SHP77 (cell line): ENCODE measurements around the gene TSPEAR.

Experiments used
- DNase-seq, 2 experiments: peaks; one replicate each; lab custom pipeline; 2025; lab: John Stamatoyannopoulos, UW

Gene TSPEAR

DNA sequence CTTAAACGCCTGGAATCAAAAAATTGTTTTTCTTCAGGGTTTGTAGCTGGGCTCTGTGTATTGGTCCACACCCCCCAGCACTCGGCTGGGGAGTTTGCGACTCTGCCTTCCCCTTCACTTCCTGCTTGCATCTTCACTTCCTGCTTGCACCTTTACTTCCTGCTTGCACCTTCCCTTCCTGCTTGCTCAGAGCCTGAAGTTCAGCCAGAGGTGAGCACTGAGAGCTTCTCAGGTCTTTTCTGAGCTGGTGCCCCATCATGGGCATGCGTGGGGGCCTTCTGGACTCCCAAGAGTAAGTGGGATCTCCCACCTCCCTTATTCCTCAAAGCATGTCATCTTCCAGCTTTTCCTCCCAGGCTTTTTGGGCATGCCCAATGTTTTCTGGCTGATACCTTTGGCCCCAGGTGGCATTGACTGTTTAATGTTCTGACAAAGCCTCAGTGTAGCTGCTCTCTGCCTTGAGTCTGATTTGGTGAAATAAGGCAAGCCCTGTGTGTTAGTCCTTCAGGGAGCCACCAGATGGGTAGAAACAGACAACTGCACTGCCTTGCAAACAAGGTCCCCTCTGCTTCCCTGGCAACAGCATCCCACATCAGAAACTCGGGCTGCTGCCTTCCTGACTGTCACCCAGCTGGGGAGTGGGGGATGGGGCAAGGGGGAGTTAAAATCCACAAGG lies 163.6 kb downstream of the TSPEAR start:
- no peak for DNase-seq

DNA sequence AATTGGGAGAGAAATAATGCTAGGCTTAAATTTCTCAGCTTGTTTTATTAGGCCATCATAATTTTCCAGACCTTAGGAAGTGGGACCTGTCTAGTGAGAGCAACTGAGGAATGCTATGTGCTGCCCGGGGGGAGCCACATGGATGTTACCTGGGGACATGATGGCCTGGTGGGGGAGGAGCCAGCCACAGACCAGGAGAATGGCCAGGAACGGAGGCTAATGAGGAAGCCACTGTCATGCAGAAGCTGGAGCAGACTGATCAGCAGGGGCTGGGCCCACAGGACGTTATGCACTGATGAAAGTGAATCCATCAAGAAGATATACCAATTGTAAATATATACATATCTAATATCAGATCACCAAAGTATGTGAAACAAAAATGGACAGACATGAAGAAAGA lies 166.8 kb downstream of the TSPEAR start:
- no peak for DNase-seq

DNA sequence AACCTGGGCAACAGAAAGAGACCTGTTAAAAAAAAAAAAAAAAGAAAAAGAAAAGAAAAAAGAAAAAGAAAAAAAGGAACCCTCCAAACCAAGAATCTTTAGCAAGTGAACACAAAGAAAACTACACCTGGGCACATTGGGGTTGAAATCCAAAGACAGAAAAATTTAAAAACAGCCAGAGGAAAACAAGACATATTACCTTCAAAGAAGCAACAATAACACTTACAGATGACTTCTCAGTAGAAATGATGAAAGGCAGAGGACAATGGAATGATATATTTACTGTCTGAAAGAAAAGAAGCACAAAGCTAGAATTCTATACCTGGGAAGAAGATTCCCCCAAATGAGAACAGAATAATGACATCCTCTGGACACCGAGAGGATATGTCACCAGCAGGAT lies 168.7 kb downstream of the TSPEAR start:
- no peak for DNase-seq

DNA sequence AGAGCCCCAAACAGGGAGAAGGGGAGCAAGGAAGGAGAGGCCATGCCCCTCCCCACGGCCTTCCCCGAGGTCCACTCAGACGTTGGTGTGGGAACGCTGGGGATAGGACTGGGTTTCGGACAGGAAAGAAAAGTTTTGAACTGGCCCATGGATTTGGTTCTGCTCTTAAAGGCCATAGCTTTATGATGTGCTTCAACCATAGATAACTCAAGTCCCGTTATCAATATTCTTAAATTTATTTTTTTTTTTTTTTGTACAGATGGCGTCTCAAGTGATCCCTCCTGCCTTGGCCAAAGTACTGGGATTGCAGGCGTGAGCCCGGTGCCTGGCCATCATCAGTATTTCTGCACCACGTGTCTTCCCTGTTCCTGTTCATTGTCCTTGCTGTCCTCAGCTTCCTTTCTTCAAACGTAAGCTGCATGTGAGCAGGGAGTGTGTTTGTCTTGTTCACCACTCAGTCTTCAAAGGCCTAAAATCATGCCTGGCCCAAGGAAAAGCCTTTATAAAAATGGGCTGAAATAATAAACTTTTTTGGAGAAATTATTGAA lies 170.6 kb downstream of the TSPEAR start:
- DNase-seq = no peak

DNA sequence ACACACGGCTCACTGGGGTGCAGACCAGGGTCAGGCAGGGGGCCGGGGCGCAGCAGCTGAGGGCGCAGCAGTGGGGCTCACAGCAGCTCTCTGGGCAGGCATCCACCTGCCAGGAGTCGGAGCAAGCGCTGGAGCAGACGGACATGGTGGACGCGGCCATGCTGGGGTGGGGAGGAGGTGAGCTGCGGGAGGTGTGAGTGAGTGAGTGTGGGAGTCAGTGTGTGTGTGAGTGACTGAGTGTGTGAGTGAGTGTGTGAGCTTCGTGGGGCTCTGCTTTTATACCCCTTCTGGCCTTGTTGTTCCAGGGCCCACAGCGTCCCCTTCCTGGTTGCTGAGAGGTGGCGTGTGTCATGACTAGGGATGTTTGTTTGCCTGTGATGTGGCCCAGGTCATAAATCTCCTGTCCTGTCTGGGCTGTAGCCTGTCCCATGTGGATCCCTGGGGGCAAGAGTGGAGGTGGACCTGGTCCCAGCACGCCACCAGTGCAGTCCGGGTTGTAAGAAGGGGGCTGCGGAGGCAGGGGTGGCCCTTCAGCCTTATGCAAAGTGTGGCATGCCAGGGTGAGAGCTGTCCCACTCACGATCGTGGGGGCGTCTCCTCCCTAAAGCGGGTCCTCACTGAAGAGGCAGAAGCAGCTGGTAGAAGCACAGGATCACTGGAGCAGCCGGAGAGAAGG lies 171.2 kb downstream of the TSPEAR start, which contains the start of gene KRTAP10-1:
KRTAP10-1 (minus strand) TSS at position 205 of the 676 bp plus-strand sequence; CDS start at position 160, 45 bp downstream.
- no peak for DNase-seq

DNA sequence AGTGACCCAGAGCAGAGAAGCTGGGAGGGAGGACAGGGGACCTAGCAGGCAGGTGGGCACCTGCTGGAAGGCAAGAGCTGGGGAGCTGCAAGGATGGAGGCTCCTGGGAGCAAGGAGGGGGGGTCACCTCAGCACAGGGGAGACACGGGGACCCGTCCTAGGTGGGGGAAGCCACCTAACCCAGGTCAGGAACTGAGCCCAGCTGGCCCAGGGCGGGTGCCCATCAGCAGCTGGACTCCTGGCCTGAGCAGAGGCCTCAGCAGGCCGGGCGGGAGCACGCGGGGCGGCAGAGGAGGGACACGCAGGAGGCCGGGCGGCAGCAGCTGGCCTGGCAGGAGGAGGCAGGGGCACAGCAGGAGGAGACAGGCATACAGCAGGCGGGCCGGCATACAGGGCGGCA lies 172.3 kb downstream of the TSPEAR start:
- no peak for DNase-seq

DNA sequence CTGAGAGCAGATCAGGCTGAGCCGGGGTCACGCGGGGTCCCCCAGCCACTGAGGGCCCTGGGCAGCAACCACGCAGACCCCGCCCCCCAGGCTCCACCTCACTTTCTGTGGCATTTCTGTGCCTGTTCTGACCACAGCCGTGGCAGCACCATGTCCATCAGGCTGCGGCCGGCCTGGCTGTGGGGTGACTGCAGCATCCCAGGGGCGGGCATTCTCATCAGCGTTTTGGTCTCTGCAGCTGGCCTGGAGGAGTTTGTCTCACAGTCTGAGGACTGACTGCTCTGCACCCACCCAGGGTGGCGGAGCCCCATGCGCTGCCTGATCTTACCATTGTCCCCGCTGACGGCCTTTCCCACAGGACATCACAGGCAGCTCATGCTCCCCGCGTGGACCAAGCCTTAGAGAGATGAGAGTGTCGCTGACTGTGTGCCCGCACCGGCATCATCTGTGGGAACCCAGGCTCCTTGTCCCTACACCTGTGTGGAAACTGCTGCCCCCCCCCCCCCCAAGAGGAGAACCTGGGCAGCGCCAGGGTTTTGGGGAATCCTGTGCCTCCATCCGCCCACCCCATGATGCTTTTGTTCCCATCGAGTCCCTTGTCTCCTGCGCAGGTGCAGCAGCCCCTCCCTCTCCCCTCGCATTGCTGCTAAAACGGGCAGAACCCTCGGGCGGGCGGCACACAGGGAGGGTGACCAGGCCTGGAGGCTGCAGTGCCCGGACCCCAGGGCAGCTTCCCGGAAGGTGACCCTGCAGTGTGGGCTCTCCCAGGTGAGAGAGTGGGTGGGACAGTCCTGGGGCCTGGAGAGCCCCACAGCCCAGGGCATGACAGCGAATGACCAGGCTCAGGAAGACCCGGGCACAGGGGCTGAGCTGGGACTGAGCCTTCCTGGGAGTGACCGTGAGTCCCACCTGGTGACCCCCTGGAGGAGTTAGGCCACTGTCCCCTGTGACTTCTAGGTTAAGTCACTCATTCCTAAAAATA lies 173.2 kb downstream of the TSPEAR start:
- DNase-seq = no peak

DNA sequence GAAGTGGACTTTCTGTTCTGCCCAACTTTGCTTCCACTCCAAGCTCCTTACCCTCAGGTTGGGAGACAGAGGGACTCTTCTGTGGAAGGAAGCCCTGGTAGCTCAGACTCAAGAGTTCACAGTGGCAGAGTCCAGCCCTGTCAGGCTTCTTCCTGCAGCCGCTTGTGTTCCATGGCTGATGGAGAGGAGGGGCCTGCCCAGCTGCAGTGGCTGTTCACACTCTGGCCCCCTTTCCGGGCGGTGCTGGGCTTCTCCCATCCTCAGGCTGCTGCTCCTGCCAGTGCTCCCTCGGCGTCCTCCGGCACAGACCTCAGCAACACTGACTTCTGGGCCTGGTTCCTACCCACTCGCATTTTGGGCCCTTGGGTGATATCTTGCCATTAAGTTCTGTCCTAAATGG lies 175.4 kb downstream of the TSPEAR start:
- no peak for DNase-seq

DNA sequence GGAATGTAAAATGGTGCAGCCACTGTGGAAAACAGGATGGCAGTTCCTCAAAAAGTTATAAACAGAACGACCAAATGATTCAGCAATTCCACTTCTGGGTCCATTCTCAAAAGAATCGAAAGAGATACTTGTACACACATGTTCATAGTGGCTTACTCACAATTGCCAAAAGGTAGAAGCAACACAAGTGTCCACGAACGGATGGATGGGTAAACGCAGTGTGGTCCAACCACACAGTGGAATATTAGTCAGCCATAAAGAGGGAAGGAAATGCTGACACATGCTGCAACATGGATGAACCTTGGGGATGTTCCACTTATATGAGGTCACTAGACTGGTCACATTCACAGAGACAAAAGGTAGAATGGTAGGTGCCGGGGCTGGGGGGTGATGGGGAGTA lies 176.7 kb downstream of the TSPEAR start:
- no peak for DNase-seq

DNA sequence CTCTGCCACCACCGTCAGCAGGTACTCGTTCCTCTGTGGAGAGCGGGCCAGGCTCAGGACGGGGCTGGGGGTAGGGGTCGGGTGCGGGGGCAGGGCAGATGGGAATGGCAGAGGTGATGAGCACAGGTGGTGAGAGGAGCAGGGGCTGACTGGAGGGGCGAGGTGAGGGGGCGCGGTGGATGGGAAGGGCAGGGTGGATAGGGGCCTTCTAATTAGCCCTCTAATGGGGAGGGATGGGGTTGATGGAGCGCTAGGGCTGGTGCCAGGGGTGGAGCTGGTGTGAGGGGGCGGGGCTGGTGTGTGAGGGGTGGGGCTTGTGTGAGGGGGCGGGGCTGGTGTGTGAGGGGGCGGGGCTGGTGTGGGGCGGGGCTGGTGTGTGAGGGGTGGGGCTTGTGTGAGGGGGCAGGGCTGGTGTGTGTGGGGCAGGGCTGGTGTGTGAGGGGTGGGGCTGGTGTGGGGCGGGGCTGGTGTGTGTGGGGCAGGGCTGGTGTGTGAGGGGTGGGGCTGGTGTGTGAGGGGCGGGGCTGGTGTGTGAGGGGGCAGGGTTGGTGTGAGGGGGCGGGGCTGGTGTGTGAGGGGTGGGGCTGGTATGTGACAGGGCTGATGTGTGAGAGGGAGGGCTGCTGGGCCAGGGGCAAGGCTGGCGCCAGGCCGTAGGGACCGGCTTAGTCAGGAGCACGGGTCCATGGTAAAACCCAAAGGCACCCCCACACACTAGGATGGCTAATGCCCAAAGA lies 177.3 kb downstream of the TSPEAR start:
- no peak for DNase-seq

DNA sequence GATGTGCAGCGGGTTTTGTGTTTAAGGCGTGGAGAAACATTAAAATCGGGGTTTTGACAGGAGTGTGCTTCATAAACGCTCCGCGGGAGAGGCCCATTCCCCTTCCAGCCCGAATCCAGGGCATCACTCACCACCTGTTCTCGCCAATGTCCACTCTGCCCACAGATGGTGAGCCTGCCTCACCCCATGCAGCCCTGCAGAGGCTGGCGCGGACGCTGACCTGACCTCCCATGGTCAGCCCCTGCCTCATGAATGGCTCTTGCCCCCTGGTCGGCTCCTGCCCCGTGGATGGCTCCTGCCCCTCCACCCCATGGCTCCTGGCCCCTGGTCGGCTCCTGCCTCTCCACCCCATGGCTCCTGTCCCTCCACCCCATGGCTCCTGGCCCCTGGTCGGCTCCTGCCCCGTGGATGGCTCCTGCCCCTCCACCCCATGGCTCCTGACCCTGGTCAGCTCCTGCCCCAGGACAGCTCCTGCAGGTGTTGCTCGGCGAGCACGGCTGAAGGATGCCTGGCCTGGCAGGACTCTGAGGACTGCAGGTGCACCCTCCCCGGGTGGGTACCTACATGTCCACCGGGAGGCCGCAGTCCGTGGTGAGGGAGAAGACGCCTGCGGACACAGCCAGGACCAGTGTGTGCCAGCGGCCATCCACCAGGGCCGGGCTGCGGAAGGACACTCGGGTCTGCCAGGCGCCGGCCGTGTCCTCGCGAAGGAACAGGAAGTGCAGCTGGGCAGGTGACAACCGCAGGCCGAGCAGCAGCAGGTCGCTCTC lies 178.1 kb downstream of the TSPEAR start:
- no peak for DNase-seq

DNA sequence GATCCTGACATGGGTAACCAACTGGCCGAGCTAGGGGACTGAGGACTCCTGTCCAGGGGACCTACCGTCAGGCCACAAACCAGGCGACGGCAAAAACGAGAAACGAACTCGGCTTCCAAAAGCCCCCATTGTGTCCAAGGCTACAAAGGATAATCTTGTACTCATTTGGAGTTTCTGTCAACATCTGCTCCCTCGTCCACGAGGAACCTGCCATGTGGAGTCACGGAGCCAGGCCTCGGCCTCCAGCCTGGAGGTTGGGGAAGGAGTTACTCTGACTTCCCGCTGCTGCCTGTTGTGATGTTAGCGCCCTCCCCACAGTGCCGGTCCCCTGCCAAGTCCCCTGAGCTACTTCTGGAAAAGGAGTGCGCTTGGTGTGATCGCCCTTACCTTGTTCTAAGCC lies 178.7 kb downstream of the TSPEAR start:
- no peak for DNase-seq

DNA sequence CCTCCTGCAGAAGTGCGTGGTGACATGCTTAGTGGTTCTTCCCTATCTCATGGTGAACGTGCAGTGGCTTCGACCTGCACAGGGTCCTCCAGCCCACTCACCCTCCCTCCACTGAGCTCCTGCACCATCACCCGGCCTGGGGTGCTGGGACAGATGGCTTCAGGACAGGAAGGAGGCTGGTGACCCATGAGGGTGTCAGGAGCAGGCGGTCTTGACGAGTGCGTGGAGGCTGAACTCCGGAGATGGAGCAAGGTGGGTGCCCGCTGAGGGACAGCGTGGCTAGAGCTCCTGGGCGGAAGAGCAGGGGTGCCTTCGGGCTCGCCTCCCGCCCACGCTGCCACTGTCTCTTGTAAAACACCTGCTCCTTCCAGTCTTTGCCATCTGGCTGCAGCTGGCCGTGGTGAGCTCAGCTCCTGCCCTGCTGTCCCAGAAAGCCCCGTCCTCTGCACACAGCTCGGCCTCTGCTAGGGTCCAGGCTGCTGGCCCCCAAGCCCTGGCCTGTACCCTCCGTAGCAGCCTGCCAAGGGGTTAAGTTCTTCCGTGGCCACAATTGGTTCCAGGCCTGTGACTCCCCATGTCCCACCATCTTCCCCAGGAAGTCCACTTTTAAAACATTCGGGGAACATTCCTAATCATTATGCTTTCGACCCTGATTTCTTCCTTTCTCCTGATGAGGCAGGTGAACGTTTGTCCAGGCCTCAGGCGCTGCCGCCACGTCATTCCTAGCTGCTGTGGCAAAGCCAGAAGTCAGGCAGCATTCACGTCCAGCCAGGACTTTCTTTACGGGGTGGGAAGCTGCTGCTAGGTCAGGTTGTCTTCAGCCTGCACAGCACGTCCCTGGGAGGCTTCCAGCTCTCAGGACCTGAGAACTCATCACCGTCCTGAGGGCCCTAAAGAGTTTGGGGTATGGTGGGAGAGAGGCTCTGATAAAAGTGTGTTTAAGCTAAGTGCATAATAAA lies 179.5 kb downstream of the TSPEAR start:
- peak; percentile 24 to 67 for DNase-seq

DNA sequence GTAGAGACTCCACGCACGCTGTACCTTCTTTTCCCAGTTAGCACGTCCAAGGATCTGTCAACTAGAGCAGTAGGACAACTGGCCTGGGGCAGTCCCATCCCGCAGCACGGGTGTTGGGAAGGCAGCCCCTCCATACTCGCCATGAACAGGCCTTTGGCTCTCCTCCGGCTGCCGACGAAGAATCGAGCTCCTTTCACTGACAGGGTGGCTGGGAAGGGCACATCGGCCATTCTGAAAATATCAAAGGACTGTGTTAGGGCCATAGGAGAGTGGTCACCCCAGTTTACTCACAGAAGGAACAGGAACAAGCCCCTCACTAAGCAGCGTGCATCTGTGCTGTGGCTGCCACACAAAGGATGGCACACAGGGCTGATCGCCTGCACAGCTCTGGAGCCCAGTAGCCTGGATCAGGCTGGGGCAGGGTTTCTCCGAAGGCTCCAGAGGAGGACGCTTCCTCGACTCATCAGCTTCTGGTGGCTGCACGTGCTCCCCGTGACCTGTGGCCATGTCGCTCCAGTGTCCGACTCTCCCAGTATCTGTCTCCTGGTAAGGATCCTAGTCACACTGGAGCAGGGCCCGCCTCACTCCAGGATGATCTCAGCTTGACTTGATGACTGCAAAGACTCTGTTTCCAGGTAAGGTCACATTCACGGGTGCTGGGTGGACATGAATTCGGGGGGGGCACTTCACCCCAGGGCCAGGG lies 180.3 kb downstream of the TSPEAR start:
- DNase-seq = no peak

DNA sequence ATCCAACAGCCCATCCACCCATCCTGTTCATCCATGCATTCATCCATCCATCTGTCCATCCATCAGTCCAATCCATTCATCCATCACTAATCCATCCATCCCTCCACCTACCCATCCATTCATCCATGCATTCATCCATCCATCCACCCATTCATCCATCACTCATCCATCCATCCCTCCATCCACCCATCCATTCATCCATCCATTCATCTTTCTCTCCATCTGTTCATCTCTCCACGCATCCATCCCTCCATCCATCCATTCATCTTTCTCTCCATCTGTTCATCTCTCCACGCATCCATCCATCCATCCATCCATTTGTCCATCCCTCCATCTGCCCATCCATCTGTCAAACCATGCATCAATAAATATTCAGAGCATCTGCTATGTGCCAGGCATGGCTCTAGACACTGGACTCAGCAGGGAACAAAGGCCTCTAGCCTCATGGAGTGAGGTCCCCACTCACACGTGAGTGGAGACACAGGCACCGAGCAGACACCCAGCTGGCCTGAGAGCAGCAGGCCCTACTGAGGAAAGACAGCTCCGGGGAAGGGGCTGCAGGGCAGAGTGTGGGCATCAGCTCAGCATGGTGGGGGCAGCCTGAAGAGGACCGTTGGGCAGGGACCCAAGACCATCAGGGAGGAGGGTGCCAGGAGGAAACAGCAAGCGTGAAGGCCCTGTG lies 181.0 kb downstream of the TSPEAR start:
- DNase-seq = no peak

DNA sequence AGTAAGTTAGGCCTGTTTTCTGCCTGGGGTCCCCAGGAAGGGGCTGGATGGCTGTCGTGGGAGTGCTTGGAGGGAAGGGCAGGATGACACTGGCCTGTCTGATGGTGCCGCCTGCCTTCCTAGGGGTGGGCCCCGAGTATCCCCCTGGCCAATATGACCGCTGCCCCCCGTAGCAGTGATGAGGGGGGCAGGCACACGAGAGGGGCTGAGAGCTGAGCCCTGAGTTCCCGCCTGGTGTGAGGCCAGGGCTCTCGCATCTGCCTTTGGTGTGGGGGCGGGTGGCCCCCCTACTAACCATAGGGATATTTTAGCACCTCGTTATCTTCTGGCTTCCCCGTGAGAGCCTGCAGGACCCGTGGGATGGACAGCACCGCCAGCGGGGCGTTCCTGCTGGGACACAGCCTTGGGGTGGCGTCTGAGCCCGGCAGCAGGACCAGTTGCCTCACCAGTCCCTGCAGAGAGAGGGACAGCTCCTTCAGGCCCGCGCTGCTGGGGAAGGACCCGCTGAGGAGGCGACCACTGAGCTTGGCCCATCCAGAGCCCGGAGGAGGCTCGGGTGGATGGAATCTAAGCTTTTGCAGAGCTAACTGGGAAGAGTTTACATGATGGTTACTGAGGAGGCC lies 181.8 kb downstream of the TSPEAR start:
- no peak for DNase-seq

DNA sequence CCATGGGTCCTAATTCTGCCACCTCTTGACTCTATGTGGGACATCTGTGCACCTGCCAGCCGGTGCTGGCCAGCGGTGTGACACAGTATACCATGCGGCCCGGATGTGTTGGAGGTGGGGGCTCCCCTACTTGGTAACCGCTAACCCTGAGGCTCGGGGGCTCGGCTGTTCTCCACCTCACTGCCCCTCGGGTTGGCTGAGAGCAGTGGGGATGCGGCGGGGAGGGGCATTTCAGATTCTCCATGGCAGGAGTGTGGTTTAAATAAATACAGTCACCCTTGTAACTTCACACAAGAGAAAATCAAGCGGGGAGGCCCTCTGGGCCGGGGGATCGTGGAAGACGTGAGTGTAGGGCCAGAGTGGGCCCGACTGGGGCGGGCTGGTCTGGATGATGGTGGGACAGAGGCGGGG lies 182.4 kb downstream of the TSPEAR start:
- no peak for DNase-seq

DNA sequence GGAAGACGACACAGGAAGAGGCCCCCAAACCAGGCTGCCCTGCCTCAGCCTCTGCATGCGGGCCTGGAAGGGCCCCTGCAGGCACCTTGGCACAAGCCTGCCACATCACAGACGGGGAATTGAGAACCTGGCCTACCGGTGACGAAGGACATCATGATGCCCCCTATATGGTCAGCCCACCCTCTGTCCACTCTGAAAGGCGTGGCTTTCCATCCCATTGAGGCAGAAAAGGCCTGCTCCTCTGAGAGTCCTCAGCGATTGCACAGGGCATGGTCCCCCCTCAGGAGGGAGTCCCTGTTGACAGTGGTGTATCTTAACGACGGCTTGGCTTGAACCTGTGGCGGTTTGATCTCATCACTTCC lies 182.8 kb downstream of the TSPEAR start:
- no peak for DNase-seq
